ENCODE data around the gene CLEC14A. TPM values are rescaled to one million over a fixed set of nuclear protein-coding genes. Genes with fewer than 3 reads are reported as not detected.
A peak's percentile ranks its signal among the peaks of the same experiment; 100 is the strongest.

The CLEC14A gene
- total and polyA plus RNA-seq, 7 donors = 16.0 to 35.4 (median 20.2) TPM

GRCh38 chr14:38209572-38210557 is 46.0 kb downstream of the CLEC14A start:
- WGBS, 3 donors = 5 to 7% (median 5%) methylated on average over 69 of the region's 69 CpGs
- H3K9me3 ChIP-seq = peaks cover 3% of the 10 kb centered on the region
- ATAC-seq (peak in 3 of 4 donors; percentile 38 to 70 (median 57)), DNase-seq (peak; percentile 18 to 50)
- intact Hi-C loops (cut with DNase I) = no loop called here
- H3K27me3 ChIP-seq (ENCODE audit: insufficient read depth in 3 of 3, low read length in 2 of 3) = peaks cover 0 to 66% (median 18%) of the 10 kb centered on the region in 3 donors
- no peaks in the 10 kb centered on the region for H3K36me3 ChIP-seq (ENCODE audit: insufficient read depth in 1 of 2, low read depth in 1 of 2)
- H3K27ac ChIP-seq = no peak overlapping the region
- no peaks in the 10 kb centered on the region for H3K4me1 ChIP-seq
- H3K4me3 ChIP-seq = peak overlapping the region; percentile 62
- TF ChIP-seq CTCF (IDR thresholded peaks at IDR 0.05) = no peak

DNA sequence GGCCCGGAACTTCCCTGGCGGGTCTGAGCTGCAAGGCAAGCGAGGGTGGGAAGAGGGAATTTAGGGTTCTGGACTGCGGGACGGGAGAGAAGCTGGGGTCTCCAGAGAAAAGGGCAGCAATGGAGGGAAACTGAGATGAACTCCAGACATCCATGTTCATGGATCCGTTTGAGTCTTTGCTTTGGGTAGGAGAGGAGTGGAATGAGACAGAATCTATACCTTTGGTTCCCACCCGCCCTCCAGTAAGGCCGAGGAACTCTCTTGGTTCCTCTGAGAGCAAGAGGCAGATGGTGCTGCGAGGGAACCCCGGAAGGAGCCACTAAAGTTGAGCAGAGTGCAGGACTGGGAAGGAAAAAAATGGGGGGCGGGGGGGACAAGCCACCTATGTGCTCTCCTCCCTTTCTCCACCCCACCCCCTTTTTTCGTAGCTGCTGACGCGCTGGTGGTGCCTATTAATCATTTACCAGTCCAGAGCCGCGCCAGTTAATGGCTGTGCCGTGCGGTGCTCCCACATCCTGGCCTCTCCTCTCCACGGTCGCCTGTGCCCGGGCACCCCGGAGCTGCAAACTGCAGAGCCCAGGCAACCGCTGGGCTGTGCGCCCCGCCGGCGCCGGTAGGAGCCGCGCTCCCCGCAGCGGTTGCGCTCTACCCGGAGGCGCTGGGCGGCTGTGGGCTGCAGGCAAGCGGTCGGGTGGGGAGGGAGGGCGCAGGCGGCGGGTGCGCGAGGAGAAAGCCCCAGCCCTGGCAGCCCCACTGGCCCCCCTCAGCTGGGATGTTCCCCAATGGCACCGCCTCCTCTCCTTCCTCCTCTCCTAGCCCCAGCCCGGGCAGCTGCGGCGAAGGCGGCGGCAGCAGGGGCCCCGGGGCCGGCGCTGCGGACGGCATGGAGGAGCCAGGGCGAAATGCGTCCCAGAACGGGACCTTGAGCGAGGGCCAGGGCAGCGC is 47.0 kb downstream of the CLEC14A start:
- intact Hi-C loops (cut with DNase I) = no loop called here
- Histone ChIP-seq H3K9me3 (peaks cover 3% of the 10 kb centered on the region), H3K4me1 (no peaks in the 10 kb centered on the region), H3K36me3 (ENCODE audit: insufficient read depth in 1 of 2, low read depth in 1 of 2) (no peaks in the 10 kb centered on the region), H3K4me3 (peak overlapping the region; percentile 62), H3K27me3 (ENCODE audit: insufficient read depth in 3 of 3, low read length in 2 of 3) (peaks cover 0 to 66% (median 18%) of the 10 kb centered on the region in 3 donors), H3K27ac (no peak overlapping the region)
- WGBS, 3 donors = 1% methylated on average over 33 to 59 of the region's 59 CpGs
- peak; percentile 50 to 68 (median 60) for ATAC-seq
- DNase-seq = peak; percentile 16 to 53
- no peak for TF ChIP-seq CTCF (IDR thresholded peaks at IDR 0.05)

DNA sequence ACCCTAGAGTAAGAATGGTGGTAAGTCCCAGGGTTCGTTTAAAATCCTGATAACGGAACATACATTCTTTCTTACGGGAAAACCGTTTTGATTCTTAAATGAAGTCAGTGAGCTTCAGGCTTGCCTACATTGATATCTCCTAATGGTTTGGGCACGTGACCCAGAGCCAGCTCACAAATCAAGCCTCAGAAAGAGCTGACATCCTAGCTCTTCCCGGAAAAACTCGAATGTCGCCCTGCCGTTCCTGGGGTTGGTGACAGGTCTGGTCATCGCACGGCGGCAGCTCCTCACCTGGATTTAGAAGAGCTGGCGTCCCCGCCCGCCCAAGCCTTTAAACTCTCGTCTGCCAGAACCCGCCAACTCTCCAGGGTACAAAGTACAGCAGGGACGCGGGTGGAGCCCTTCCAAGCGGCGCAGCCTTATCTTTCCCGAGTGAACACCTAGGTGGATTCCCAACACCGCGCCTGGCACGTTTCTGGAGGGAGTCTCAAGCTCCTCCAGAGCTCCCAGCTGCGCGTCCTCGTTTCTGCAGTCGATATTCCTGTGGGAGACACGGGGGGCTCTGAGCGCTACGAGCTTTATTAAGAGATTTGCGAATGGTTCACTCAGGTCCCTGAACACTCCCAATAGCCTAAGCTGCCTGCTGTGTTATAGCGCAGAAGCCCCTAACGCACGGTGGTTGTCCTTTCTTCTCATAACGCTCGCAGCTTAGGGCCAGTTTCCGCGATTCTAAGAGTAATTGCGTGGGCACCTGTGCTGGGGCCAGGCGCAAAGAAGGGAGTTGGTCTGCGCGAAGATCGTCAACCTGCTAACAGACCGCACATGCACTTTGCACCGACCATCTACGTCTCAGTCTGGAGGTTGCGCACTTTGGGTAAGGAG is 47.9 kb downstream of the CLEC14A start, which contains the start of gene SSTR1:
Gene SSTR1 (plus strand): TSS at position 169 of the 882 bp plus-strand sequence. CDS start 1,486 bp downstream, outside the sequence.
- peaks cover 0 to 66% (median 18%) of the 10 kb centered on the region in 3 donors for H3K27me3 ChIP-seq (ENCODE audit: insufficient read depth in 3 of 3, low read length in 2 of 3)
- intact Hi-C loops (cut with DNase I) = no loop called here

More for the DNA sequence above, 47.9 kb downstream of the CLEC14A start, which contains the start of gene SSTR1:
- WGBS, 3 donors = 1 to 2% (median 1%) methylated on average over 49 of the region's 49 CpGs
- peak within 1 kb of the TSS; percentile 62 for H3K4me3 ChIP-seq
- DNase-seq (peak; percentile 8 to 27), ATAC-seq (no peak)
- peaks cover 3% of the 10 kb centered on the region for H3K9me3 ChIP-seq
- no peaks in the 10 kb centered on the region for H3K36me3 ChIP-seq (ENCODE audit: insufficient read depth in 1 of 2, low read depth in 1 of 2)
- H3K4me1 ChIP-seq = no peaks in the 10 kb centered on the region
- no peak within 1 kb of the TSS for H3K27ac ChIP-seq
- no peak for TF ChIP-seq CTCF (IDR thresholded peaks at IDR 0.05)
